ENCODE data around the gene SFSWAP. TPM values are rescaled to one million over a fixed set of nuclear protein-coding genes. Genes with fewer than 3 reads are reported as not detected.
"Not testable (repeated sequence)": the region's sequence is repeated elsewhere in the genome, so short reads cannot be mapped to it uniquely, and the experiment has no call there.

The SFSWAP gene
- total RNA-seq, 1 donor from 2014 or later: 21.2 TPM

- FAIRE-seq (no peak), DNase-seq (ENCODE audit: low spot score in 2 of 2) (no peak)
These were observed 89.8 kb downstream of the SFSWAP start for GRCh38 chr12:131800594-131801135.

- no peak for DNase-seq (ENCODE audit: low spot score in 2 of 2)
- no peak for FAIRE-seq
These were observed 90.5 kb downstream of the SFSWAP start for GRCh38 chr12:131801254-131801866.

- DNase-seq (ENCODE audit: low spot score in 2 of 2) (no peak), FAIRE-seq (no peak)
These were observed 93.2 kb downstream of the SFSWAP start for GRCh38 chr12:131803961-131804521.

GRCh38 chr12:131805421-131805820 is 94.5 kb downstream of the SFSWAP start:
- FAIRE-seq (no peak), DNase-seq (ENCODE audit: low spot score in 2 of 2) (no peak)

GRCh38 chr12:131806674-131807073 is 95.8 kb downstream of the SFSWAP start:
- FAIRE-seq (no peak), DNase-seq (ENCODE audit: low spot score in 2 of 2) (no peak)

- DNase-seq (ENCODE audit: low spot score in 2 of 2) (no peak), FAIRE-seq (no peak)
These were observed 98.0 kb downstream of the SFSWAP start for GRCh38 chr12:131808744-131809371.

GRCh38 chr12:131809476-131810254 is 98.8 kb downstream of the SFSWAP start:
- not testable (repeated sequence) for DNase-seq (ENCODE audit: low spot score in 2 of 2); FAIRE-seq

GRCh38 chr12:131810726-131811125 is 99.8 kb downstream of the SFSWAP start:
- DNase-seq (ENCODE audit: low spot score in 2 of 2) (no peak), FAIRE-seq (no peak)

- no peak for DNase-seq (ENCODE audit: low spot score in 2 of 2)
- FAIRE-seq: no peak
These were observed 104.2 kb downstream of the SFSWAP start for GRCh38 chr12:131815131-131815530.

GRCh38 chr12:131816495-131816894 is 105.6 kb downstream of the SFSWAP start:
- FAIRE-seq (no peak), DNase-seq (ENCODE audit: low spot score in 2 of 2) (no peak)

- DNase-seq (ENCODE audit: low spot score in 2 of 2) (no peak), FAIRE-seq (no peak)
These were observed 106.4 kb downstream of the SFSWAP start for GRCh38 chr12:131817241-131817640.

GRCh38 chr12:131818821-131819585 is 108.1 kb downstream of the SFSWAP start:
- DNase-seq (ENCODE audit: low spot score in 2 of 2) (no peak), FAIRE-seq (no peak)

- DNase-seq (ENCODE audit: low spot score in 2 of 2): no peak
- no peak for FAIRE-seq
These were observed 113.6 kb downstream of the SFSWAP start for GRCh38 chr12:131824450-131824849.

- FAIRE-seq: no peak
- no peak for DNase-seq (ENCODE audit: low spot score in 2 of 2)
These were observed 114.4 kb downstream of the SFSWAP start for GRCh38 chr12:131825146-131825892.

GRCh38 chr12:131826097-131826928 is 115.4 kb downstream of the SFSWAP start:
- no peak for DNase-seq (ENCODE audit: low spot score in 2 of 2)
- FAIRE-seq: no peak

GRCh38 chr12:131827961-131828534 is 117.2 kb downstream of the SFSWAP start, which contains the start of gene MMP17:
MMP17 (plus strand) TSS chr12:131828393; CDS start chr12:131828495, 102 bp downstream.
- DNase-seq (ENCODE audit: low spot score in 2 of 2) (peak; percentile 75 to 77), FAIRE-seq (no peak)

- FAIRE-seq: no peak
- no peak for DNase-seq (ENCODE audit: low spot score in 2 of 2)
These were observed 117.9 kb downstream of the SFSWAP start for GRCh38 chr12:131828671-131829355.

GRCh38 chr12:131829356-131829747 is 118.5 kb downstream of the SFSWAP start:
- DNase-seq (ENCODE audit: low spot score in 2 of 2): no peak
- no peak for FAIRE-seq

Data from frontal cortex (tissue), 4 donors.